Liver (tissue), 3 donors: ENCODE measurements around the gene CHRNB2.

Experiments used
- CTCF ChIP-seq: fragments of 150-350 bp; IDR thresholded peaks from 2 replicates; pipeline ENCODE4 v1.5.1; 2017; ENCODE audit warnings: improper control_type of control experiment, low read depth, low read length; ENCODE audit not compliant: missing input control
- EGR1 ChIP-seq, 2 donors: IDR thresholded peaks; 2 replicates each; pipeline ENCODE4 v1.6.1; 2016 to 2018; ENCODE audit warnings: antibody characterized with exemption in 2 of 2, low read depth in 2 of 2
- GABPA ChIP-seq, 2 donors: IDR thresholded peaks in 1 of 2; conservative IDR thresholded peaks in 1 of 2; 2 replicates each; pipeline ENCODE4 v1.6.1; 2016; ENCODE audit warnings: antibody characterized with exemption in 2 of 2, mild to moderate bottlenecking in 1 of 2, moderate library complexity in 1 of 2
- HNF4A ChIP-seq, 2 donors: conservative IDR thresholded peaks; 2 replicates each; pipeline ENCODE4 v1.6.1; 2016; ENCODE audit warnings: antibody characterized with exemption in 2 of 2, mild to moderate bottlenecking in 2 of 2
- HNF4G ChIP-seq: IDR thresholded peaks from 2 replicates; pipeline ENCODE4 v1.6.1; 2016; ENCODE audit warnings: antibody characterized with exemption
- JUND ChIP-seq, 2 donors: IDR thresholded peaks; 2 replicates each; pipeline ENCODE4 v1.6.1; 2016; ENCODE audit warnings: antibody characterized with exemption in 2 of 2
- REST ChIP-seq: IDR thresholded peaks from 2 replicates; pipeline ENCODE4 v1.6.1; 2016; ENCODE audit warnings: antibody characterized with exemption, mild to moderate bottlenecking
- SP1 ChIP-seq: IDR thresholded peaks from 2 replicates; pipeline ENCODE4 v1.6.1; 2018; ENCODE audit warnings: antibody characterized with exemption, mild to moderate bottlenecking
- TAF1 ChIP-seq: conservative IDR thresholded peaks from 2 replicates; pipeline ENCODE4 v1.6.1; 2016; ENCODE audit warnings: antibody characterized with exemption, mild to moderate bottlenecking
- donor health status: healthy.
- donor health status: healthy.

- no peak for TF ChIP-seq CTCF
- TF ChIP-seq HNF4A (conservative IDR thresholded peaks at IDR 0.05): no peak
- TF ChIP-seq REST: no peak
- TF ChIP-seq HNF4G: no peak
- no peak for TF ChIP-seq TAF1
- no peak for TF ChIP-seq SP1
- TF ChIP-seq JUND (IDR thresholded peaks at IDR 0.05): no peak
- TF ChIP-seq EGR1 (IDR thresholded peaks at IDR 0.05; ENCODE audit: low read depth in 2 of 2): no peak
- no peak for TF ChIP-seq GABPA (IDR thresholded peaks at IDR 0.05 in 1 of 2, conservative IDR thresholded peaks at IDR 0.05 in 1 of 2)
These were observed 19.1 kb downstream of the CHRNB2 start for GRCh38 chr1:154586641-154587040.
